Measurements from ENCODE around the gene TEX28. TPM values are rescaled to one million over a fixed set of nuclear protein-coding genes. Genes with fewer than 3 reads are reported as not detected.

Gene TEX28
- total RNA-seq, 1 experiment from 2014 or later = not detected

GRCh38 chrX:154329294-154329693, 34.4 kb upstream of the TEX28 start:
- Histone ChIP-seq H3K27me3 (ENCODE audit: insufficient read depth, low read length) (0 out of 2 replicates have a peak, but pooled peaks cover 8% of the 10 kb centered on the region), H3K27ac (ENCODE audit: low read depth, low read length) (no peak overlapping the region), H3K4me3 (replicated peaks in 1 of 2; ENCODE audit: low read depth in 1 of 2, low read length in 2 of 2) (no peak overlapping the region), H3K79me2 (ENCODE audit: insufficient read depth, low read length) (no peaks in the 10 kb centered on the region), H3K4me2 (ENCODE audit: low read length) (no peak overlapping the region), H3K36me3 (ENCODE audit: control insufficient read depth in 1 of 2, insufficient read depth in 2 of 2, low read length in 2 of 2) (no peaks in the 10 kb centered on the region), H3K9me2 (ENCODE audit: insufficient read depth) (no peaks in the 10 kb centered on the region), H3K9me3 (ENCODE audit: control insufficient read depth in 1 of 2, insufficient read depth in 1 of 2, low read depth in 1 of 2, low read length in 2 of 2) (no peaks in the 10 kb centered on the region), H2AFZ (ENCODE audit: low read depth, low read length, poor library complexity, severe bottlenecking) (no peak overlapping the region), H3K4me1 (ENCODE audit: control insufficient read depth in 1 of 2, insufficient read depth in 2 of 2, low read length in 2 of 2) (no peaks in the 10 kb centered on the region), H4K20me1 (ENCODE audit: insufficient read depth) (no peaks in the 10 kb centered on the region), H3K9ac (ENCODE audit: low read length) (no peak overlapping the region)
- ATAC-seq (no peak), DNase-seq (ENCODE audit: low read depth, low spot score) (no peak)
- ChIA-PET RAD21 (ENCODE audit: low non-redundant PET in 1 of 2, low total read pairs in 2 of 2, uncharacterized antibody in 2 of 2, unreplicated experiment in 2 of 2) (no interaction called here), CTCF (no interaction called here), POLR2A (interaction anchor here (0.6 kb wide), 1 partner anchor 42 kb away, joined by 3 read pairs; no protein-coding TSS in a partner anchor)
- no TSS peak for BruUV-seq (replicated peaks)
- intact Hi-C loops (cut with micrococcal nuclease) = no loop called here
- TF ChIP-seq POLR2A (IDR thresholded peaks at IDR 0.05; ENCODE audit: borderline replicate concordance, extremely low read depth, insufficient read depth, insufficient read length) (no peak), EZH2 (IDR thresholded peaks at IDR 0.05) (no peak), TCF7L2 (IDR thresholded peaks at IDR 0.05; ENCODE audit: borderline replicate concordance, extremely low read depth, insufficient read depth, insufficient read length) (no peak), SP1 (IDR thresholded peaks at IDR 0.05; ENCODE audit: low read depth) (no peak), JUND (IDR thresholded peaks at IDR 0.05) (no peak), ELF1 (IDR thresholded peaks at IDR 0.05; ENCODE audit: borderline replicate concordance, low read depth) (no peak), CBX3 (IDR thresholded peaks at IDR 0.05; ENCODE audit: low read depth) (no peak), RAD21 (IDR thresholded peaks at IDR 0.05; ENCODE audit: low read depth) (no peak), SIN3A (IDR thresholded peaks at IDR 0.05; ENCODE audit: low read depth) (no peak)
- TF ChIP-seq, protein P1, sequence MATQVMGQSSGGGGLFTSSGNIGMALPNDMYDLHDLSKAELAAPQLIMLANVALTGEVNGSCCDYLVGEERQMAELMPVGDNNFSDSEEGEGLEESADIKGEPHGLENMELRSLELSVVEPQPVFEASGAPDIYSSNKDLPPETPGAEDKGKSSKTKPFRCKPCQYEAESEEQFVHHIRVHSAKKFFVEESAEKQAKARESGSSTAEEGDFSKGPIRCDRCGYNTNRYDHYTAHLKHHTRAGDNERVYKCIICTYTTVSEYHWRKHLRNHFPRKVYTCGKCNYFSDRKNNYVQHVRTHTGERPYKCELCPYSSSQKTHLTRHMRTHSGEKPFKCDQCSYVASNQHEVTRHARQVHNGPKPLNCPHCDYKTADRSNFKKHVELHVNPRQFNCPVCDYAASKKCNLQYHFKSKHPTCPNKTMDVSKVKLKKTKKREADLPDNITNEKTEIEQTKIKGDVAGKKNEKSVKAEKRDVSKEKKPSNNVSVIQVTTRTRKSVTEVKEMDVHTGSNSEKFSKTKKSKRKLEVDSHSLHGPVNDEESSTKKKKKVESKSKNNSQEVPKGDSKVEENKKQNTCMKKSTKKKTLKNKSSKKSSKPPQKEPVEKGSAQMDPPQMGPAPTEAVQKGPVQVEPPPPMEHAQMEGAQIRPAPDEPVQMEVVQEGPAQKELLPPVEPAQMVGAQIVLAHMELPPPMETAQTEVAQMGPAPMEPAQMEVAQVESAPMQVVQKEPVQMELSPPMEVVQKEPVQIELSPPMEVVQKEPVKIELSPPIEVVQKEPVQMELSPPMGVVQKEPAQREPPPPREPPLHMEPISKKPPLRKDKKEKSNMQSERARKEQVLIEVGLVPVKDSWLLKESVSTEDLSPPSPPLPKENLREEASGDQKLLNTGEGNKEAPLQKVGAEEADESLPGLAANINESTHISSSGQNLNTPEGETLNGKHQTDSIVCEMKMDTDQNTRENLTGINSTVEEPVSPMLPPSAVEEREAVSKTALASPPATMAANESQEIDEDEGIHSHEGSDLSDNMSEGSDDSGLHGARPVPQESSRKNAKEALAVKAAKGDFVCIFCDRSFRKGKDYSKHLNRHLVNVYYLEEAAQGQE (IDR thresholded peaks at IDR 0.05; ENCODE audit: low read depth) = no peak

Measured in HCT116 (cell line).